KMS-11 (cell line): ENCODE results near the gene LBR.

Experiments used
- H2AFZ ChIP-seq: fragments of 200-600 bp; sonication (generic); 2 replicates; pipeline ENCODE4 v1.6.1; 2016; ENCODE audit warnings: antibody characterized with exemption, mixed run types, low read depth
- H3K27ac ChIP-seq: fragments of 200-600 bp; sonication (generic); 2 replicates; pipeline ENCODE4 v1.6.1; 2016; ENCODE audit warnings: mild to moderate bottlenecking, mixed run types
- H3K27me3 ChIP-seq: fragments of 200-600 bp; sonication (generic); 2 replicates; pipeline ENCODE4 v1.6.1; 2017; ENCODE audit warnings: mild to moderate bottlenecking, low read depth, mixed run types, moderate library complexity; ENCODE audit not compliant: insufficient read depth
- H3K36me3 ChIP-seq: fragments of 200-600 bp; sonication (generic); 2 replicates; pipeline ENCODE4 v1.6.1; 2017; ENCODE audit warnings: mild to moderate bottlenecking, mixed run types; ENCODE audit not compliant: insufficient read depth
- H3K4me1 ChIP-seq: fragments of 200-600 bp; sonication (generic); 2 replicates; pipeline ENCODE4 v1.6.1; 2016; ENCODE audit warnings: mild to moderate bottlenecking, low read depth, mixed run types; ENCODE audit not compliant: poor library complexity, severe bottlenecking
- H3K4me2 ChIP-seq: fragments of 200-600 bp; sonication (generic); 2 replicates; pipeline ENCODE4 v1.7.0; 2016; ENCODE audit warnings: mild to moderate bottlenecking, mixed run types
- H3K4me3 ChIP-seq: fragments of 200-600 bp; sonication (generic); IDR thresholded peaks from 2 replicates; pipeline ENCODE4 v1.6.1; 2017; ENCODE audit warnings: low read depth, low read length, mixed read lengths; ENCODE audit not compliant: insufficient read depth
- H3K79me2 ChIP-seq: fragments of 200-600 bp; sonication (generic); 2 replicates; pipeline ENCODE4 v1.6.1; 2016; ENCODE audit warnings: low read depth, mixed run types; ENCODE audit not compliant: insufficient read depth
- H3K9ac ChIP-seq: fragments of 200-600 bp; sonication (generic); 2 replicates; pipeline ENCODE4 v1.6.1; 2016; ENCODE audit warnings: mild to moderate bottlenecking, mixed run types
- H4K20me1 ChIP-seq: fragments of 200-600 bp; sonication (generic); 2 replicates; pipeline ENCODE4 v1.6.1; 2016; ENCODE audit warnings: mild to moderate bottlenecking, mixed run types; ENCODE audit not compliant: insufficient read depth
- CTCF ChIP-seq: fragments of 200-600 bp; sonication (generic); conservative IDR thresholded peaks from 2 replicates; pipeline ENCODE4 v1.6.1; 2017; ENCODE audit warnings: low read depth, mild to moderate bottlenecking, antibody characterized with exemption, low read length, moderate library complexity, mixed read lengths

The LBR gene

GRCh38 chr1:225380691-225381090, 47.1 kb downstream of the LBR start:
- Histone ChIP-seq H2AFZ (no peak overlapping the region), H3K9ac (no peak overlapping the region), H3K79me2 (no peaks in the 10 kb centered on the region), H3K4me2 (no peak overlapping the region), H3K27ac (no peak overlapping the region), H3K27me3 (no peaks in the 10 kb centered on the region), H3K4me3 (no peak overlapping the region), H3K36me3 (no peaks in the 10 kb centered on the region), H3K4me1 (no peaks in the 10 kb centered on the region), H4K20me1 (no peaks in the 10 kb centered on the region)
- no peak for TF ChIP-seq CTCF

GRCh38 chr1:225378880-225379279, 49.0 kb downstream of the LBR start:
- H4K20me1 ChIP-seq = no peaks in the 10 kb centered on the region
- no peaks in the 10 kb centered on the region for H3K27me3 ChIP-seq
- H3K27ac ChIP-seq = no peak overlapping the region
- H3K4me1 ChIP-seq = no peaks in the 10 kb centered on the region
- H2AFZ ChIP-seq = no peak overlapping the region
- no peak overlapping the region for H3K4me2 ChIP-seq
- no peak overlapping the region for H3K9ac ChIP-seq
- H3K36me3 ChIP-seq = no peaks in the 10 kb centered on the region
- no peak overlapping the region for H3K4me3 ChIP-seq
- no peaks in the 10 kb centered on the region for H3K79me2 ChIP-seq
- TF ChIP-seq CTCF = no peak

- H4K20me1 ChIP-seq = no peaks in the 10 kb centered on the region
- no peak overlapping the region for H3K4me3 ChIP-seq
- no peaks in the 10 kb centered on the region for H3K79me2 ChIP-seq
- no peaks in the 10 kb centered on the region for H3K27me3 ChIP-seq
- no peaks in the 10 kb centered on the region for H3K36me3 ChIP-seq
- no peaks in the 10 kb centered on the region for H3K4me1 ChIP-seq
- H2AFZ ChIP-seq = no peak overlapping the region
- no peak for TF ChIP-seq CTCF
- H3K27ac ChIP-seq = no peak overlapping the region
- H3K4me2 ChIP-seq = no peak overlapping the region
- H3K9ac ChIP-seq = no peak overlapping the region
These were observed 52.8 kb downstream of the LBR start for GRCh38 chr1:225374996-225375395.

GRCh38 chr1:225373155-225373554, 54.7 kb downstream of the LBR start:
- Histone ChIP-seq H3K9ac (no peak overlapping the region), H3K4me1 (no peaks in the 10 kb centered on the region), H4K20me1 (no peaks in the 10 kb centered on the region), H3K27ac (no peak overlapping the region), H3K79me2 (no peaks in the 10 kb centered on the region), H3K4me2 (no peak overlapping the region), H3K27me3 (no peaks in the 10 kb centered on the region), H3K4me3 (no peak overlapping the region), H3K36me3 (no peaks in the 10 kb centered on the region), H2AFZ (no peak overlapping the region)
- TF ChIP-seq CTCF = no peak
